HG03460 (cell line): ENCODE measurements around the gene BICRA.
"Not testable (repeated sequence)": the region's sequence is repeated elsewhere in the genome, so short reads cannot be mapped to it uniquely, and the experiment has no call there.

Source experiments
- ATAC-seq: cut with Tn5 transposase; IDR thresholded peaks from one replicate; pipeline ENCODE4 v1.9.1; 2021; ENCODE audit not compliant: unreplicated experiment

The BICRA gene

DNA sequence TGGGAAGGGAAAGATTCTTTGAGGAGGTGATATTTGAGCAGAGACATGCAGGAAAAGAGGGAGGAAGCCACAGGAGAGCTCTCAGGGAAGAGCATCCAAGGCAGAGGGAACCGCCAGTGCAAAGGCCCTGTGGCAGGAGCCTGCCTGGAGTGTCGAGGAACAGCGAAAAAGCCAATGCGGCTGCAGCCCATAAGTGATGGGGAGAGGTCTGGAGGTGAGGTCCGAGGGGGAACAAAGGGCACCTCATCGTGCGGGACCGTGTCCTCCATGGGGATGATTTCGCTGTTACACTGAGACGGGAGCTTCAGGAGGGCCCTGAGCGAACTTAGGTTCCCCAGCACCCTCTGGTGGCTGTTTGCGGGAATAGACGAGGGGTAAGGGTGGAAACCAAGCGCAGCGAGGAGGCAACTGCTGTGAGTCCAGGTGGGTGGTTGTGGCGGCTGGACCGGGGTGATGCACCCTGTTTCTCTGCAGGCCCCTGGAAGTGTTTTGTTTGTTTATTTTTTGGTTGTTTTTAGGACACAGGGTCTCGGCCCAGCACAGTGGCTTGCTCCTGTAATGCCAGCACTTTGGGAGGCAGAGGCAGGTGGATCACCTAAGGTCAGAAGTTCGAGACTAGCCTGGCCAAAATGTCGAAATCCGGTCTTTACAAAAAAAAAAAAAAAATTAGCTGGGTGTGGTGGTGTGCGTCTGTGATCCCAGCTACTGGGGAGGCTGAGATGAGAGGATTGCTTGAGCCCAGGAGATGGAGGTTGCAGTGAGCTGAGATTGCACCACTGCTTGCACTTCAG lies 98.4 kb downstream of the BICRA start:
- no peak for ATAC-seq

DNA sequence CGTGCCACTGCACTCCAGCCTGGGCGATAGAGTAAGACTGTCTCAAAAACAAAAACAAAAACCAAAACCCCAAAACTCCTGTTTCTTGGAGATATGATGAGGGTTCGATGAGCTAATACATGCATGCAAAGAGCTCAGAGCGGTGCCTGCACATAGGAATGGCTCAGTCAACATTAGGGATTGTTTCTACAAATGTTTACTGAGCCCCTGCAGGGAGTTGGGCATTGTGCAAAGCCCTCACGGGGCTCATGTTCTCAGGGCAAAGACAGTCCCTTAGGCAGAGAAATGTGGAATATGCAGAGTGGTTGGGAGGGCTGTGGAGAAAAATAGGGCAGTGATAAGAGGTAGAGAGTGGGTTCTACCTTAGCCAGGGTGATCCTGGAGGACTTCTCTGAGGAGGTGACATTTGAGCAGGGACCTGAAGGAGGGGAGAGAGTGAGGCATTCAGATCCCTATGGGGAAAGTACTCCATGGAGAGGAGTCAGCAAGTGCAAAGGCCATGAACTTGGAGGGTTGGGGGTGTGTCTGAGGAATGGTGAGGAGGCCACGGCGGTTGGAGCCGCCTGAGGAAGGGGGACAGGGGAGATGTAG lies 102.8 kb downstream of the BICRA start:
- ATAC-seq = no peak

DNA sequence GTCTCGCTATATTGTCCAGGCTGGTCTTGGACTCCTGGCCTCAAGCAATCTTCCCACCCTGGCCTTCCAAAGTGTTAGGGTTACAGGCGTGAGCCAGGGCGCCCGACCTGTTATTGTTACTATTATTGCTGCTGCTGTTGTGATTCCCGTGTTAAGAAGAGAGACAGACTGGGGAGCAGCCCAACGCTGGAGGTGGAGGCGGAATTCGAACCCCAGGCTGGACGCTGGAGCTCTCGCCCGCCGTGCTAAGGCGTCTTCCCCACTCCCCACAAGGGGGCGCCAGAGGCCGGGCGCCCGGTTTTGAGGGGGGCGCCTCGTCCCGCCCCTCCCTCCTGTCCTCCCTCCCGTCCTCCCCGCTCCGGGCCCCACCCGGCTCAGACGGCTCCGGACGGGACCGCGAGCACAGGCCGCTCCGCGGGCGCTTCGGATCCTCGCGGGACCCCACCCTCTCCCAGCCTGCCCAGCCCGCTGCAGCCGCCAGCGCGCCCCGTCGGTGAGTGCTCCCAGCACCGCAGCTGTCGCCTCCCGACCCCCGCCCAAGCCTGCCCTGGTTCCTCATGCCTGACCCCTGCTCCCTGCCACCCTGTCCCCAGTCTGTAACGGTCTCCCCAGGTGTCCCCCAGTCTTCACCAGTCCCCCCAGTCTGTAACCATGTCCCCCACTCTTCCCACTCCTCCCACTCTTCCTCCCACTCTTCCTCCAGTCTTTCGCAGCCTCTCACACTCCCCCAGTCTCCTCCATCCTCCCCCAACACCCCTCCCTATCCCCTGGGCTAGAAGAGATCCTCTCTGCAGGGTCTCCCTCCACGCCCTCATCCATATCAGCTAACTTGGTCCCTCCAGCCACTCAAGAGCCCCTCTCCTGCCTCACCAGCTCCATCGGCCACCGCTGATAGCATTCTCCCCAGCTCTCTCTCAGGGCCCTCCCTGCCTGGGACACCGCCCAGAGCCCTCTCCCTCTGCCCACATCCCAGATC lies 104.4 kb downstream of the BICRA start, which contains the start of gene EHD2:
TSS of gene EHD2 (plus strand) at position 377 of the 976 bp plus-strand sequence. CDS start 3,191 bp downstream, outside the sequence.
- no peak for ATAC-seq

DNA sequence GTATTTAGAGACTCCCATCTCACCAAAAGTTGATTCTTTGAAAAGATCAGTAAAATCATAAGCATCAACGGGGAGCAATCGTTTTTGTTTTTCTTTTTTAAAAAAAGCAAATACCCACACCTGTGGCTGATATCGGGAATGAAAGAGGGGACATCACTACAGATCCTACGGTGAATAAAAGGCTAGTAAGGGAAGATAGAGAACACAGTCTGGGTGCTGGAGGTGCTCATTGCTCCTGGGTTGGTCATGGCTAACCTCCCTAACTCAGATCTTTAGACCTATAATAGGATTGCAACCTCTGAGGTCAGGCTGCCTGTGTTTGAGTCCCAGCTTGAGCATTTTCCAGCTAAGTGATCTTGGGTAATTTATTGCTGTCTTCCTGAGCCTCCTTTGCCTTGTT lies 105.4 kb downstream of the BICRA start:
- no peak for ATAC-seq

DNA sequence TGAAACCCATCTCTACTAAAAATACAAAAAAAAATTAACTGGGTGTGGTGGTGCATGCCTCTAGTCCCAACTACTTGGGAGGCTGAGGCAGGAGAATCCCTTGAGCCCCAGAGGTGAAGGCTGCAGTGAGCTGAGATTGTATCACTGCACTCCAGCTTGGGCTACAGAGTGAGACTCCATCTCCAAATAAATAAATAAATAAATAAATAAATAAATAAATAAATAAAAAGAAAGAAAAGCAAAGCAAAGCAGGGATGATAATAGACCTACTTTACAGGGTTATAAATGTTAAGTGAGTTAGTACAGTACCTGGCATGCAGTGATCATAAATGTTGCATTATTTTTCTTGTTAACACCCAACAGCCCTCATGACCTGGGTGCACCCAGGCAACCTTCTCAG lies 105.9 kb downstream of the BICRA start:
- ATAC-seq = not testable (repeated sequence)

DNA sequence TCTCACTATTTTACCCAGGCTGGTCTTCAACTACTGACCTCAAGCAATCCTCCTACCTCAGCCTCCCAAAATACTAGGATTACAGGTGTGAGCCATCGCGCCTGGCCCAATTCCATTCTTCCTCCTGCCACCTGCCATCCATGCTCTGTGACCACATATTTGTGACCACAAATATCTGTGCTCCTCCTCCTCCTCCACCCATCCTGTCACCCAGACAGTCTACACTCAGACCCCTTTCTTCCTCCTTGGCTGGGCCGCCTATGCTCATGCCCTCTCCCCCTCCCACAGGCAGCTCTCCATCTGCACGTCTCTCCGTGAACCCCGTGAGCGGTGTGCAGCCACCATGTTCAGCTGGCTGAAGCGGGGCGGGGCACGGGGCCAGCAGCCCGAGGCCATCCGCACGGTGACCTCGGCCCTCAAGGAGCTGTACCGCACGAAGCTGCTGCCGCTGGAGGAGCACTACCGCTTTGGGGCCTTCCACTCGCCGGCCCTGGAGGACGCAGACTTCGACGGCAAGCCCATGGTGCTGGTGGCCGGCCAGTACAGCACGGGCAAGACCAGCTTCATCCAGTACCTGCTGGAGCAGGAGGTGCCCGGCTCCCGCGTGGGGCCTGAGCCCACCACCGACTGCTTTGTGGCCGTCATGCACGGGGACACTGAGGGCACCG lies 107.5 kb downstream of the BICRA start:
- no peak for ATAC-seq

DNA sequence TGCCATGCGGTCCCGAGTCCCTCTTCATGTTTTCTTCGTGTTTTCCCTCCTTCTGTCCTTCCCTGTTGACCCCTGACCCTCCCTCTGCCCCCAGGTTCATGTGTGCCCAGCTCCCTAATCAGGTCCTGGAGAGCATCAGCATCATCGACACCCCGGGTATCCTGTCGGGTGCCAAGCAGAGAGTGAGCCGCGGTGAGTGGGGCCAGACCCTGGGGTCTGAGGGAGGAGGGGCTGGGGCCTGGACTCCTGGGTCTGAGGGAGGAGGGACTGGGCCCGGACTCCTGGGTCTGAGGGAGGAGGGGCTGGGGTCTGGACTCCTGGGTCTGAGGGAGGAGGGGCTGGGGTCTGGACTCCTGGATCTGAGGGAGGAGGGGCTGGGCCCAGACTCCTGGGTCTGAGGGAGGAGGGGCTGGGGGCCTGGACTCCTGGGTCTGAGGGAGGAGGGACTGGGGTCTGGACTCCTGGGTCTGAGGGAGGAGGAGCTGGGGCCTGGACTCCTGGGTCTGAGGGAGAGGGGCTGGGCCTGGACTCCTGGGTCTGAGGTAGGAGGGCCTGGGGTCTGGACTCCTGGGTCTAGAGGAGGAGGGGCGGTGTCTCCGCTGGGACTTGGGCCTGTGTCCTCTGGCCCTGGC lies 109.6 kb downstream of the BICRA start:
- not testable (repeated sequence) for ATAC-seq

DNA sequence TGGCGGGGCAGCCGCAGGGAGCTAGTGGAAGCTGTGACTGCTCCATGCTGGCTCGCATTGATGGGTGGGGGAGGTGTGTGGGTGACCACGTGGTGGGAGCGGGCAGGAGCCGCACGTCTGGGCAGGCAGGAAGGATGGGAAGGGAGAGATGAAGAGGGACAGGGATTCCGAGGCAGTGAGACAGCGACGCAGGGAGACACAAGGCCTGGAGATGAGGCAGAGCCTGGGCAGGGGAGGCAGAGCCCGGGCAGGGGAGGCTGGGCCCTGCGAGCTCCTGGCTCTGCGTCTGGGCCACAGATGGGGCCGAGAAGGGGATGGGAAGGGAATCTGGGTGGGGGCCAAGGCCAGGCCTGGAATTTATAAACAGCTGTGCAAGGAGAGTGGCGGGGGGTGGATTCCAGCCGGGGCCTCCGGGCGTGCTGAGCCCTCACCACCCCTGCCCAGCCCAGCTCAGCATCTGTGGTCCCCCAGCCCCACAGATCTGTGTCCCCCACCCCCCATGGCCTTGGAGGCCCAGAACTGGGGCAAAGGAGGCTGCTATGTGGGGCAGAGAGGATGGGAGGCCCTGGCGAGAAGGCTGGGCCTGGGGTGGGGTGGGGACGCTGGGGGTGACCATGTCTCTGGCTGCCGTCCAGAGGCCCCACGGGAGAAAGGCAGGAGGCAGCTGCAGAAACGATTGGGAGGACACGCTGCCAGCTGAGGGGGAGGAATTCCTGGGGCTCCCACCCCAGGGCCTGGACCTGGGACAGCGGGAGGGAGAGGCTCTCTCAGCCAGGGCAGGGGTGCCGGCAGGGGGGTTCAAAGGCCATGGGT lies 110.3 kb downstream of the BICRA start:
- ATAC-seq = no peak

DNA sequence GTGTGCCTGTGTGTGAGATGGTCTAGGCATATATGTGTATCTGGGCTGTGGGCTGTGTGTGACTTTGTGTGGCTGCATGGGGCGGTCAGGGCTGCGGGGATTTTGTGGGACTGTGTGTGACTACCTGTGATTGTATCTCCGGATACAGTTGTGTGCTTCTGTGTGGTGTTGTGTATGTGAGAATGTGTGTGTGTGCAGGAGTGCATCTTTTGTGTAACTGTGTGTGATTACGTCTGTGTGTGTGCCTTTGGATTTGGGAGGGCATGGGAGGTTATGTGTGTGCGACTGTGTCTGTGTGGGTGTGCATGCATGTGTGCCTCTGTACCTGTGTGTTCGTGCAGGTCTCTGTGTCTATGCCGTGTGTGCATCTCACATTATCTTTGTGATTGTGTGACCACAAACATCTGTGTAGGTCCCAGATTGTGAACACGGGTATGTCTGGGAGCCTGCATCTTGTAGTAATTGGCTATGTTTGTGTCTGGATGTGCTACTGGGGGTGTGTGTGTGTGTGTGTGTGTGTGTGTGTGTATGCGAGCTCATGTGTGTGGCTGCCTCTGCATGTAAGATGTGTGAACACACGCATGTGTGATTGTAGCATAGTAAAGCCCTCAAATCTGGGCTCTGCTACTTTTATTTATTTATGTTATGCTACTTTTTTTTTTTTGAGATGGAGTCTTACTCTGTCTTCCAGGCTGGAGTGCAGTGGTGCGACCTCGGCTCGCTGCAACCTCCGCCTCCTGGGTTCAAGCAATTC lies 111.9 kb downstream of the BICRA start:
- ATAC-seq = no peak

DNA sequence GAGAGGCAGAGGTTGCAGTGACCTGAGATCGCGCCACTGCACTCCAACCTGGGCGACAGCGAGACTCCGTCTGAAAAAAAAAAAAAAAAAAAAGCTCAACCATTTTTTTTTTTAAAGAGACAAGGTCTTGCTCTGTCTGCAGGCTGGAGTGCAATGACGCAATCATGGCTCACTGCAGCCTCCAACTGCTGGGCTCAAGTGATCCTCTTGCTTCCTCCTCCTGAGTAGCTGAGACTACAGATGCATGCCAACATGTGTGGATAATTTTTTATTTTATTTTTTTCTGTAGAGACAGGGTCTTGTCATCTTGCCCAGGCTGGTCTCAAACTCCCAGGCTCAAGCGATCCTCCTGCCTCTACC lies 114.6 kb downstream of the BICRA start:
- ATAC-seq = no peak

DNA sequence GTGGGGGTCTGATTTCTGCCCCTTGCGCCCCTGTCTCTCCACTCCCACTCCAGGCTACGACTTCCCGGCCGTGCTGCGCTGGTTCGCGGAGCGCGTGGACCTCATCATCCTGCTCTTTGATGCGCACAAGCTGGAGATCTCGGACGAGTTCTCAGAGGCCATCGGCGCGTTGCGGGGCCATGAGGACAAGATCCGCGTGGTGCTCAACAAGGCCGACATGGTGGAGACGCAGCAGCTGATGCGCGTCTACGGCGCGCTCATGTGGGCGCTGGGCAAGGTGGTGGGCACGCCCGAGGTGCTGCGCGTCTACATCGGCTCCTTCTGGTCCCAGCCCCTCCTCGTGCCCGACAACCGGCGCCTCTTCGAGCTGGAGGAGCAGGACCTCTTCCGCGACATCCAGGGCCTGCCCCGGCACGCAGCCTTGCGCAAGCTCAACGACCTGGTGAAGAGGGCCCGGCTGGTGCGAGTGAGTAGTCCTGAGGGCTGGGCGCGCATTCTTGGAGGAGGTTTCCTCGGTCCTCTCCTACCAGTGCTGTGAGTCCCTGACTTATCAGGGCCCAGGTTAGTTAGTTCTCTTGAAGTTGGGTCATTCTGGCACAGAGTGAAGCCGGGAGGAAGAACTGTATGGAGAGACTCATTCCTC lies 116.9 kb downstream of the BICRA start:
- ATAC-seq = no peak

DNA sequence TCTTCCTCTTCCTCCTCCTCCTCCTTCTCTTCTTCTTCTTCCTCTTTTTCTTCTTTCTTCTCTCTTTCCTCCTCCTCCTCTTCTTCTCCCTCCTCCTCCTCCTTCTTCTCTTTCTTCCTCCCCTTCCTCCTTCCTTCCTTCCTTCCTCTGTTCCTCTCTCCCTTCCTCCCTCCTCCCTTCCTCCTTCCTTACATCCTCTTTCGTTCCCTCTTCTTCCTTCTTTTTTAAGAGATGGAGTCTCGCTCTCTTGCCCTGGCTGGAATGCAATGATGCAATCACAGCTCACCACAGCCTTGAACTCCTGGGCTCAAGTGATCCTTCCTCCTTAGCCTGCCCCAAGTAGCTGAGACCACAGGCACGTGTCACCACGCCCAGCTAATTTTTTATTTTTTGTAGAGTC lies 117.5 kb downstream of the BICRA start:
- no peak for ATAC-seq

DNA sequence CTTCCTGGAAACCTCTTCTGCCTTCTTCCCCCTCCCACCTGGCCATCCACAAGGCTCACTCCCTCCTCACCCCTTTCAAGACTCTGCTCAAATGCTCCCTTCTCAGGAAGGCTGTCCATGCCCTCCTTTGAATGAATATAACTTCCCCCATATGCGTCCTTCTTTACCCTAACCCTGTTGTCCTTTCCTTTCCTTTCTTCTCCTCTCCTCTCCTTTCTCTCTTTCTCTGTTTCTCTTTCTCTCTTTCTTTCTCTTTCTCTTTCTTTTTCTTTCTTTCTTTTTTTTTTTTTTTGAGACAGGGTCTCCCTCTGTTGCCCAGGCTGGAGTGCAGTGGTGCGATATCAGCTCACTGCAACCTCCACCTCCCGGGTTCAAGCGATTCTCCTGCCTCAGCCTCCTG lies 119.4 kb downstream of the BICRA start:
- ATAC-seq = not testable (repeated sequence)

DNA sequence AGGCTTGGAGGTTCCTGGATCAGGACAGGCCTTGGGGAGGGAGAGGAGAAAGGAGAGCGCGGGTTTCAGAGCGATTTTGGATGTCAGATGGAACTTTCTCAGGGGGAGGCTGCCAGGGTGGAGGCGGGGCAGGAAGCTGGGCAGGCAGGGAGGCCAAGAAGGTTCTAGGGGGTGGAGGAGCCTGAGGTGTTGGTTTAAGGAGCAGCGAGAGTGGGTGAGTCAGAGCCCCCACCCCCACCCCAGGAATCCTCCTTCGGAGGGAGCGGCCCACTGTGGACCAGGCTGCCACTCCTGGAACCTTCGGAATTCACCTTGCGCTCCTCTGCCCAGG lies 120.5 kb downstream of the BICRA start:
- ATAC-seq = no peak

DNA sequence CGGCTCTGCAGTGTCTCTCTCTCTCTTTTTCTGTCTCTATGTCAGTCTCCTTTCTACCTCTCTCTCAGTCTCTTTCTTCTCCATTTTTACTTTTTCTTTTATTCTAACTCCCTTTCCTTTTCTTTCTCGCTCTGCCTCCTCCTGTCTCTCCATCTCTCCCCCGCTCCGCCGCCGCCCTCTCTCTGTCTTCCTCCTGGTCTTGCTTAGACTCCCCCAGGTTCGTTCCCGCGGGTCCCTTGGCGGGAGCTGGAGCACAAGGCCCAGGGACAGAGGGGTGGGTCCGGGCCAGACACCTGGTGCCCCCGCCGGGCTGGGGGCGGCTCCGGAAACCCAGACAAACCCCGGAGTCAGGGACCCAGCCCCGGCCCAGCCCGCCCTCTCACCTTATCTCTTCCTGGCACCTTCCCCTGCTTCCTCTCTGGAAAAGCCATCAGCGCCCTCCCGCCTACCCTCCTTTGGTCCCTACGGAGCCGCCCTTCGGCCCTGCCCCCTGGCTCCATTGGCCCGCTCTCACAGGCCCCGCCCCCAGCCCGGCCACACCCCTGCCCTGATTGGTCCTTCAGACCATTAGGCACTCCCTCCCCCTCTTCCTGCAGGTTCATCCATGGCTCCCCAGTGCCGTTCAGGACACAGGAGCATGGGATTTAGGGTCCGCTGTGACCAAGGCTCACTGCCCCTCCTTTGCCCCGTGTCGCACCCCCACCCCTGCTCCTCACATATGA lies 121.0 kb downstream of the BICRA start:
- ATAC-seq = no peak

DNA sequence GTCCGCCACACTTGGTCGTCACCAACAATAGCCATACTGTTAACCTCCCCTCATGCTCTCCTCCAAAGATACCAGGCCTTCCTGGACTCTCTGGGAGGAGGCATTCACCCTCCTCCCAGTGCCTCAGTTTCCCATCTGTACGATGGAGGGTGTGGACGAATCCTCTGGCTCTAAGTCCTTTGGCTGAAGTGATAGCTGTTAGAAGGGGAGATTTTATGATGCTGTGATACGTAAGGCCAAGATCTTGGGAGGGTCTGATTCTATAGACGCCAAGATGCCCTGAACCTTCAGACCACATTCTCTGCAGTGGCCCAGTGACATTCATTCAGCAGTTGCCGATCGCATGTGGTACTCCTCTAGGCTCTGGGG lies 121.6 kb downstream of the BICRA start:
- no peak for ATAC-seq

DNA sequence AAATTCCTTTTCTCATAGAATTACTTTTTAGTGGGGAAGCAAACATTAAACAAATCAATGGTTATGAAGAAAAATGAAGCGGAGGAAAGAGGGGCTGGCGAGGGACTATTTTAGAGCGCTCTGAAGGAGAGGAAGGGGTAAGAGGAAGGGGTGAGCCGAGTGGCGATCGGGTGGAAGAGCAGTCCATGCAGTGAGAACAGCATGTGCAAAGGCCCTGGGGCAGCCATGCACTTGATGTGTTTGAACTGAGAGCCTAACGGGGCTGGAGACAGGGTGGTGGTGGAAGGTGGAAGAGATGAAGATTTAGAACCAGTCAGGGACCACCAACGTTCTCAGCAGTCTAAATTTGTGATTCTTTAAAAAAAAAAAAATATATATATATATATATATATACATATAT lies 122.0 kb downstream of the BICRA start:
- no peak for ATAC-seq

DNA sequence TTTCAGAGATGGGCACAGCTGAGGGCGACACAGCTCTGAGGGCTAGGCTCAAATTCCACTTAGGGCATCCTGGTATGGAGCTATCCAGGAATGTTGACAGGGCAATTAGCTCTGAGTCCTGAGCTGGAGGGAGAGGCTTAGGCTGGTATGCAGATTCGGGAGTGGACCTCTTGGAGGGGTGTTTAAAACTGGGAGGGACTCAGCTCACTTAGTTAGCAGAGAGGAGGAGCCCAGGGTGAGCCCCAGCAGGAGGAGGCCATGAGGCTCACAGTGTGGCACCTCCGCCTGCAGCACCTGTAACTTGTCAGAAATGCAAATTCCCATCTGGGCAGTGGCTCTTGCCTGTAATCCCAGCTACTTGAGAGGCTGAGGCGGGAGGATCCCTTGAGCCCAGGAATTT lies 126.2 kb downstream of the BICRA start:
- no peak for ATAC-seq
